Measurements from ENCODE around the gene MEF2C. TPM values are rescaled to one million over a fixed set of nuclear protein-coding genes. Genes with fewer than 3 reads are reported as not detected.
A peak's percentile ranks its signal among the peaks of the same experiment; 100 is the strongest.

MEF2C gene
- total and polyA plus RNA-seq, 7 donors, result 2.8 to 51.4 (median 32.1) TPM

GRCh38 chr5:88887342-88887741 is 4.4 kb upstream of the MEF2C start:
- TF ChIP-seq POLR2AphosphoS5 (IDR thresholded peaks at IDR 0.05), result no peak
- TF ChIP-seq CTCF (IDR thresholded peaks at IDR 0.05), result no peak
- no peak for TF ChIP-seq EP300 (IDR thresholded peaks at IDR 0.05)
- TF ChIP-seq POLR2A (IDR thresholded peaks at IDR 0.05), result no peak
- Histone ChIP-seq H3K27ac (peak overlapping the region; percentile 87 to 93 (median 88)), H3K27me3 (no peaks in the 10 kb centered on the region), H3K4me3 (no peak overlapping the region), H3K9me3 (no peaks in the 10 kb centered on the region), H3K4me1 (peaks cover 0 to 54% (median 43%) of the 10 kb centered on the region in 4 donors), H3K36me3 (no peaks in the 10 kb centered on the region)
- 57 to 61% methylated on average over 2 of the region's 2 CpGs for WGBS, 2 donors
- intact Hi-C loops (cut with DNase I), result loop anchor here (5.0 to 10.0 kb wide), 2 partner anchors 65 to 1637 kb away; partner anchors contain the start of gene LYSMD3
- DNase-seq, result no peak

GRCh38 chr5:88886746-88887341 is 3.9 kb upstream of the MEF2C start:
- no peak for DNase-seq
- H3K27ac ChIP-seq, result peak overlapping the region; percentile 87 to 93 (median 88)
- TF ChIP-seq POLR2AphosphoS5 (IDR thresholded peaks at IDR 0.05) (no peak), POLR2A (IDR thresholded peaks at IDR 0.05) (no peak), CTCF (IDR thresholded peaks at IDR 0.05) (no peak), EP300 (IDR thresholded peaks at IDR 0.05) (no peak)
- peak overlapping the region in 3 of 4 donors; percentile 8 to 34 (median 23) for H3K4me3 ChIP-seq
- no peaks in the 10 kb centered on the region for H3K9me3 ChIP-seq
- no peaks in the 10 kb centered on the region for H3K36me3 ChIP-seq
- WGBS, 2 donors, result 61 to 78% methylated on average over 4 of the region's 4 CpGs
- peaks cover 0 to 54% (median 43%) of the 10 kb centered on the region in 4 donors for H3K4me1 ChIP-seq
- no peaks in the 10 kb centered on the region for H3K27me3 ChIP-seq
- intact Hi-C loops (cut with DNase I), result loop anchor here (5.0 to 10.0 kb wide), 2 partner anchors 65 to 1638 kb away; partner anchors contain the start of gene LYSMD3

- no peaks in the 10 kb centered on the region for H3K36me3 ChIP-seq
- H3K4me3 ChIP-seq, result peak overlapping the region in 3 of 4 donors; percentile 8 to 34 (median 23)
- no peaks in the 10 kb centered on the region for H3K9me3 ChIP-seq
- 70 to 85% methylated on average over 1 of the region's 1 CpG for WGBS, 2 donors
- no peak for DNase-seq
- H3K27me3 ChIP-seq, result no peaks in the 10 kb centered on the region
- peak overlapping the region; percentile 87 to 93 (median 88) for H3K27ac ChIP-seq
- intact Hi-C loops (cut with DNase I), result loop anchor here (5.0 to 10.0 kb wide), 2 partner anchors 66 to 1639 kb away; partner anchors contain the start of gene LYSMD3
- TF ChIP-seq EP300 (IDR thresholded peaks at IDR 0.05) (no peak), POLR2A (IDR thresholded peaks at IDR 0.05) (no peak), CTCF (IDR thresholded peaks at IDR 0.05) (no peak)
- H3K4me1 ChIP-seq, result peaks cover 0 to 55% (median 44%) of the 10 kb centered on the region in 4 donors
Measured at GRCh38 chr5:88886252-88886651, 3.3 kb upstream of the MEF2C start.

- intact Hi-C loops (cut with DNase I), result loop anchor here (5.0 to 10.0 kb wide), 2 partner anchors 67 to 1640 kb away; partner anchors contain the start of gene LYSMD3
- H3K4me3 ChIP-seq, result peak overlapping the region in 3 of 4 donors; percentile 57 to 61 (median 59)
- 33 to 72% methylated on average over 1 of the region's 1 CpG for WGBS, 2 donors
- no peaks in the 10 kb centered on the region for H3K36me3 ChIP-seq
- H3K4me1 ChIP-seq, result peaks cover 0 to 58% (median 38%) of the 10 kb centered on the region in 4 donors
- no peak for DNase-seq
- TF ChIP-seq POLR2AphosphoS5 (IDR thresholded peaks at IDR 0.05) (no peak), EP300 (IDR thresholded peaks at IDR 0.05) (no peak), CTCF (IDR thresholded peaks at IDR 0.05) (no peak), POLR2A (IDR thresholded peaks at IDR 0.05) (no peak)
- no peaks in the 10 kb centered on the region for H3K9me3 ChIP-seq
- H3K27me3 ChIP-seq, result no peaks in the 10 kb centered on the region
- peak overlapping the region; percentile 87 to 93 (median 88) for H3K27ac ChIP-seq
Measured at GRCh38 chr5:88885002-88885401, 2.0 kb upstream of the MEF2C start.

All from sigmoid colon (tissue), 7 donors.